SJSA1 (cell line): ENCODE data around the gene ALKBH5. TPM values are rescaled to one million over a fixed set of nuclear protein-coding genes. Genes with fewer than 3 reads are reported as not detected.

Experiments
- DNase-seq, 2 experiments: peaks; one replicate each; pipeline ENCODE4 v3.0.0-alpha.2; 2015 to 2020; ENCODE audit warnings: low spot score in 2 of 2, low read depth in 1 of 2
- H3K27ac ChIP-seq: fragments of 250-450 bp; sonication (Bioruptor Pico); 2 replicates; pipeline ENCODE4 v1.5.1; 2020; ENCODE audit warnings: mild to moderate bottlenecking, moderate library complexity
- H3K27me3 ChIP-seq: fragments of 250-450 bp; sonication (Bioruptor Pico); replicated peaks from 2 replicates; pipeline ENCODE4 v1.5.1; 2020; ENCODE audit warnings: mild to moderate bottlenecking, moderate library complexity
- H3K36me3 ChIP-seq: fragments of 250-450 bp; sonication (Bioruptor Pico); 2 replicates; pipeline ENCODE4 v1.5.1; 2020; ENCODE audit warnings: mild to moderate bottlenecking
- H3K4me1 ChIP-seq: fragments of 250-450 bp; sonication (Bioruptor Pico); replicated peaks from 2 replicates; pipeline ENCODE4 v1.6.1; 2021; ENCODE audit warnings: mild to moderate bottlenecking
- H3K4me3 ChIP-seq: fragments of 250-450 bp; sonication (Bioruptor Pico); 2 replicates; pipeline ENCODE4 v1.5.1; 2020; ENCODE audit warnings: mild to moderate bottlenecking
- H3K9me3 ChIP-seq: fragments of 250-450 bp; sonication (Bioruptor Pico); replicated peaks from 2 replicates; pipeline ENCODE4 v1.5.1; 2020; ENCODE audit warnings: mild to moderate bottlenecking
- total RNA-seq: library from RNA; depleted of rRNA; stranded (reverse); fragments of >200 nt; shearing (Covaris generic); gene quantifications from 2 replicates; pipeline ENCODE4 v1.2.3, GENCODE V29; 2014

ALKBH5 gene
- total RNA-seq, 1 experiment from 2014 or later, result 61.3 TPM

DNA sequence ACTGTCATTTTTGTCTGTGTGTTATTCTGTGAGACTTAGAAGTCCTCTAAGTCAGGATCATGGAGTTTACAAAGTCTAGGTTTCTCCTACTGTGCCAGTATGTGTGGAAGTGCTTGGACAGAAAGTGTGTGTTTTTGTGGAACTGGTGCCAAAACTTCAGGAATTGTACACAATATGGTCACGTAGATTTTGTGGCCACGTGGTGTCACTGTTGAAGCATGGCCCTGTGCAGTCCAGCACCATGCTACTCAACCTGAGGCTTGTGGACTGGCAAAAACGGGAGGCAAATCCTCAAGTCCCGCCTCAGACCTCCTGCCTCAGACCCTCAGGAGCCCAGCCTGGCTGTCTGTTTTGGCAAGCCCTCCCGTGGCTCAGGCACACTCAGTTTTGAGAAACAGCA lies 16.7 kb upstream of the ALKBH5 start:
- 0 out of 2 replicates have a peak, but pooled peaks cover 3% of the 10 kb centered on the region for H3K9me3 ChIP-seq
- no peak for DNase-seq
- no peaks in the 10 kb centered on the region for H3K27me3 ChIP-seq
- no peak overlapping the region for H3K27ac ChIP-seq
- no peaks in the 10 kb centered on the region for H3K4me1 ChIP-seq
- no peaks in the 10 kb centered on the region for H3K36me3 ChIP-seq
- H3K4me3 ChIP-seq, result no peak overlapping the region

DNA sequence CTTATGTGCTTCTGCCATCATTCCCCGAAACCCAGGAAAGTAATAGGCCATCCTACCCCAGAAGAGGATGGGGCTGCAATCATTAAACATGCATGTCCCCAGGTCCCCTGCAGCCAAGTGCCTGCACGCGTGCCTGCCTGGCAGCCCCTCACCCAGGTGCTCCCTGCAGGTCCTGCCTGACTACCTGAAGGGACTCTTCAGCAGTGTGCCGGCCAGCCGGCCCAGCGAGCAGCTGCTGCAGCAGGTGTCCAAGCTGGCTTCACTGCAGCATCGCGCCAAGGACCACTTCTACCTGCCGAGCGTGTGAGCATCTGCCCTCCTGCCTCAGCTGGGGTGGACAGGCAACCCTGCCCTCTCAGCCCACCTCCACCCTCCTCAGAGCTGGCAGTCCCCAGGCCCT lies 16.2 kb upstream of the ALKBH5 start:
- Histone ChIP-seq H3K4me3 (no peak overlapping the region), H3K4me1 (no peaks in the 10 kb centered on the region), H3K36me3 (no peaks in the 10 kb centered on the region), H3K27ac (no peak overlapping the region), H3K27me3 (no peaks in the 10 kb centered on the region), H3K9me3 (0 out of 2 replicates have a peak, but pooled peaks cover 3% of the 10 kb centered on the region)
- no peak for DNase-seq

DNA sequence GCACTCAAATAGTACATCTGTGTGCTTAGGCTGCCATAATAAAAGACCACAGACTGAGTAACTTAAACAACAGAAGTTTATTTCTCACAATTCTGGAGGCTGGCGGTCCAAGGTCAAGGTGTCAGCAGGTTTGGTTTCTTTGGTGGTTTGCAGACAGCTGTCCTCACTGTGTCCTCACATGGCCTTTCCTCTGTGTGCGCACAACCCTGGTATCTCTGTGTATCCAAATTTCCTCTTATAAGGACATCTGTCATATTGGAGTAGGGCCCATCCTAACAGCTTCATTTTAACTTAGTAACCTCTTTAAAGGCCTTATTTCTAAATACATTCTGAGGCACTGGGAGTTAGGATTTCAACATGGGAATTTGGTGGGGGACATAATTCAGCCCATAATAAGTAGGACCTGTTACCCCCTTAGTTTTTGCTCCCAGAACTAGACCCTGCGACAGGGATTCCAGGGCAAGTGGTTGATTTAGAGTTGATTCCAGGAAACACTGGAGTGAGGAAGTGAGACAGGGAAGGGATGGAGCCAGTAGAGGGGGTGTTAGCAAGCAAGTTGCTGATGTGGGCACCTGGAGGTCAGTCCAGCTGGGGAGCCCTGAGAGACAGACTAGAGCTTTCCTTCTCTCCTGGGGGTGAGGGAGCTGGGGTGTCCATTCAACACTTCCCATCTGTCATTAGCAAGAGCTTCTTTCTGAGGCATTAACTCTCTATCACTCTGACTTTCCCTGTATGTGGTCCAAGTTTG lies 10.9 kb upstream of the ALKBH5 start:
- no peak for DNase-seq
- Histone ChIP-seq H3K27me3 (no peaks in the 10 kb centered on the region), H3K4me3 (no peak overlapping the region), H3K36me3 (no peaks in the 10 kb centered on the region), H3K4me1 (no peaks in the 10 kb centered on the region), H3K27ac (no peak overlapping the region), H3K9me3 (no peaks in the 10 kb centered on the region)

DNA sequence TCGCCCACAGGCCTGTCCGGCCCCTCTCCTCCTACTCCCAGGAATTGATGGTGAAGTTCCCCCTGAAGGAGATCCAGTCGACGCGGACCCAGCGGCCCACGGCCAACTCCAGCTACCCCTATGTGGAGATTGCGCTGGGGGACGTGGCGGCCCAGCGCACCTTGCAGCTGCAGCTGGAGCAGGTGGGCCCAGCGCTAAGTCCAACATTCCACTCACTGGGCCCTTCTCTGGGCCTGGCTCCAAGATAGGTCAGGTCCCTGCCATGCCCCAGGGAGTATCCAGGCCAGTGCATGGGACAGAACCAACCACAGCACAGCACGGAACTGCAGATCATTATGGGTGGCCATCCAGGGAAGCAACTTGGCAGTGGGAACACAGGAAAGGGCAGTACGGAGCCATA lies 9.9 kb upstream of the ALKBH5 start:
- H3K9me3 ChIP-seq, result no peaks in the 10 kb centered on the region
- no peak for DNase-seq
- H3K36me3 ChIP-seq, result no peaks in the 10 kb centered on the region
- no peak overlapping the region for H3K4me3 ChIP-seq
- H3K27ac ChIP-seq, result no peak overlapping the region
- H3K4me1 ChIP-seq, result no peaks in the 10 kb centered on the region
- H3K27me3 ChIP-seq, result no peaks in the 10 kb centered on the region

DNA sequence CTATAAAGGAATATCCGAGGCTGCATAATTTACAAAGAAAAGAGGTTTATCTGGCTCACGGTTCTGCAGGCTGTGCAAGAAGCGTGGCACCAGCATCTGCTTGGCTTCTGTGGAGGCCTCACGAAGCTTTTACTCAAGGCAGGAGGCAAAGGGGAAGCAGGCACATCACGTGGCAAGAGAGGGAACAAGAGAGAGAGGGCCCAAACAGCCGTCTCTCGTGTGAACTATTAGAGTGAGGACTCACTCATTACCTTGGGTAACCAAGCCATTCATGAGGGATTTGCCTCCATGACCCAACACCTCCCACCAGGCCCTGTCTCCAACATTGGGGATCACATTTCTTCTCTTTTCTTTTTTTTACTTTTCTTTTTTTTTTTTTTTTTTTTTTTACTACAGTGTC lies 7.5 kb upstream of the ALKBH5 start:
- DNase-seq, result no peak
- no peaks in the 10 kb centered on the region for H3K36me3 ChIP-seq
- no peaks in the 10 kb centered on the region for H3K27me3 ChIP-seq
- no peak overlapping the region for H3K4me3 ChIP-seq
- no peaks in the 10 kb centered on the region for H3K4me1 ChIP-seq
- no peaks in the 10 kb centered on the region for H3K9me3 ChIP-seq
- no peak overlapping the region for H3K27ac ChIP-seq

GRCh38 chr17:18177133-18177532 lies 6.5 kb upstream of the ALKBH5 start:
- H3K9me3 ChIP-seq, result no peaks in the 10 kb centered on the region
- no peaks in the 10 kb centered on the region for H3K36me3 ChIP-seq
- peaks cover 2% of the 10 kb centered on the region for H3K4me1 ChIP-seq
- H3K27ac ChIP-seq, result no peak overlapping the region
- H3K27me3 ChIP-seq, result no peaks in the 10 kb centered on the region
- DNase-seq, result no peak
- H3K4me3 ChIP-seq, result no peak overlapping the region

GRCh38 chr17:18177722-18178121 lies 5.9 kb upstream of the ALKBH5 start:
- DNase-seq, result no peak
- Histone ChIP-seq H3K27ac (no peak overlapping the region), H3K9me3 (no peaks in the 10 kb centered on the region), H3K36me3 (no peaks in the 10 kb centered on the region), H3K4me1 (peaks cover 8% of the 10 kb centered on the region), H3K4me3 (no peak overlapping the region), H3K27me3 (no peaks in the 10 kb centered on the region)

DNA sequence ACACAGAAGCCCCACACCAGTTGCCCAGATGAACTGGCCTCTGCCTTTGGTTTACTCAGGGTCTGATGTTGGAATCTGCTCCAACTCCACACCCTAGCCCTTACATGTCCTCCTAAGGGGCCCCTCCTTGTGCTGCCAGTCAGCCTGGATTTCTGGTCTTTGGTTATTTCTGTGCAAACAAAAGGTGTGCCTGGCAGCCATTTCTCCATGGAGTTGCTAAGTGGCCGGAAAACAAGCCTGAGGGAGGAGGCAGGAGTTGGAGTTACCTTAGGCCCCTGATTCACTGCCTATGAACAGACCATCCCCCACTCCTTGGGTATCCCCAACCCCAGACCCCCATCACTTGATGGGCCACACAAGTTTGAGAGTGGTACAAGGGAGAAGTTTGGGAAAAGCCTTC lies 4.4 kb upstream of the ALKBH5 start:
- no peak for DNase-seq
- no peak overlapping the region for H3K4me3 ChIP-seq
- no peak overlapping the region for H3K27ac ChIP-seq
- peaks cover 9% of the 10 kb centered on the region for H3K4me1 ChIP-seq
- peaks cover 5% of the 10 kb centered on the region for H3K36me3 ChIP-seq
- H3K27me3 ChIP-seq, result no peaks in the 10 kb centered on the region
- no peaks in the 10 kb centered on the region for H3K9me3 ChIP-seq

DNA sequence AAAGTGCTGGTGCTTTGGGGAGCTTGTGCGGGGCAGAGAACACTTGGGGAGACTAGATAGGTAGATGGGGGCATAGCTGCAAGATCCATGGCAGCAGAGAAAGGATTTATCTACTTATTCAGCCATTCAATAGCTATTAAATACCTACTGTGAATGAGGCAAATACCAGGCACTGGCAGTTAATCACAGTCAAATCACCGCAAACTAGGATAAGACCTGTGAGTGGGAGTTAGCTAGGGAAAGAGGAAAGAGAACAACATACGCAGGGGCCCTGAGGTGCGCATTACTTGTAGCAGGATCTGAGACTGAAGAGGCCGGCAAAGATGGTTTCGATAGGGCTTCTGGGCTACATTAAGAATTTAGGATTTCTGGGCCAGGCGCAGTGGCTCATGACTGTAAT lies 3.8 kb upstream of the ALKBH5 start:
- Histone ChIP-seq H3K27ac (no peak overlapping the region), H3K27me3 (no peaks in the 10 kb centered on the region), H3K4me1 (peaks cover 15% of the 10 kb centered on the region), H3K36me3 (peaks cover 11% of the 10 kb centered on the region), H3K4me3 (no peak overlapping the region), H3K9me3 (no peaks in the 10 kb centered on the region)
- no peak for DNase-seq

GRCh38 chr17:18181358-18181757 lies 2.3 kb upstream of the ALKBH5 start:
- H3K9me3 ChIP-seq, result no peaks in the 10 kb centered on the region
- H3K27me3 ChIP-seq, result no peaks in the 10 kb centered on the region
- peaks cover 27% of the 10 kb centered on the region for H3K36me3 ChIP-seq
- H3K4me1 ChIP-seq, result peaks cover 30% of the 10 kb centered on the region
- no peak for DNase-seq
- H3K4me3 ChIP-seq, result no peak overlapping the region
- no peak overlapping the region for H3K27ac ChIP-seq

GRCh38 chr17:18182110-18182977 lies 1.3 kb upstream of the ALKBH5 start:
- Histone ChIP-seq H3K4me3 (peak overlapping the region; percentile 53), H3K9me3 (no peaks in the 10 kb centered on the region), H3K4me1 (peaks cover 40% of the 10 kb centered on the region), H3K27me3 (no peaks in the 10 kb centered on the region), H3K27ac (peak overlapping the region; percentile 87), H3K36me3 (peaks cover 37% of the 10 kb centered on the region)
- DNase-seq, result peak in 1 of 2 experiments; percentile 46

GRCh38 chr17:18182978-18183333 lies 672 bp upstream of the ALKBH5 start:
- Histone ChIP-seq H3K27me3 (no peaks in the 10 kb centered on the region), H3K36me3 (peaks cover 43% of the 10 kb centered on the region), H3K4me3 (peak overlapping the region; percentile 53), H3K4me1 (peaks cover 43% of the 10 kb centered on the region), H3K27ac (peak overlapping the region; percentile 87), H3K9me3 (no peaks in the 10 kb centered on the region)
- peak in 1 of 2 experiments; percentile 86 for DNase-seq

GRCh38 chr17:18184143-18185031 lies 759 bp downstream of the ALKBH5 start:
- peak; percentile 44 to 55 for DNase-seq
- Histone ChIP-seq H3K9me3 (no peaks in the 10 kb centered on the region), H3K36me3 (peaks cover 57% of the 10 kb centered on the region), H3K4me3 (peak overlapping the region; percentile 53), H3K27ac (peak overlapping the region; percentile 87), H3K27me3 (no peaks in the 10 kb centered on the region), H3K4me1 (peaks cover 47% of the 10 kb centered on the region)
